Measurements from ENCODE around the gene TDRD3.

TDRD3 gene

DNA sequence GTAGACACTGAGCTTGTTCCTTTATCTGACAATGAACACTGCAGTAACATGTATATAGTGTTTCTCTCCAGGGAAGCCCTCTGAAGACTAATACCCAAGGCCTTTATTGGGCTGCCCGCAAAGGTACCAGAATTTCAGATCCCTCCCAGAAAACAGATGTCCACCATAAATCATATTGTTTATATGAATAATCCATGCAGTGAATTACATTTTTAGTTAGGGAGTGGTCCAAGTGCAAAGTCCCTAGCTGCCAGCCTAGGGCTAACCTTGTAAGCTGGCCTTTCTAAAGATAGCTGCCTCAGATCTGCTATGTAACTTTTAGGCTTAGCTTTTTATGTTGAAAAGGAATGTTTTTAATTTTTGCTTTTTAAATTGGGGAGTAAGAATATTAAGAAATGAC lies 44.7 kb downstream of the TDRD3 start:
- Histone ChIP-seq H3K27me3 (no peaks in the 10 kb centered on the region), H3K36me3 (no peaks in the 10 kb centered on the region), H3K4me1 (no peaks in the 10 kb centered on the region), H3K9me3 (no peaks in the 10 kb centered on the region; the same call in 1 of the 2 replicates), H3K4me3 (ENCODE audit: low read depth, low read length) (no peak overlapping the region)
- TF ChIP-seq, protein P1, sequence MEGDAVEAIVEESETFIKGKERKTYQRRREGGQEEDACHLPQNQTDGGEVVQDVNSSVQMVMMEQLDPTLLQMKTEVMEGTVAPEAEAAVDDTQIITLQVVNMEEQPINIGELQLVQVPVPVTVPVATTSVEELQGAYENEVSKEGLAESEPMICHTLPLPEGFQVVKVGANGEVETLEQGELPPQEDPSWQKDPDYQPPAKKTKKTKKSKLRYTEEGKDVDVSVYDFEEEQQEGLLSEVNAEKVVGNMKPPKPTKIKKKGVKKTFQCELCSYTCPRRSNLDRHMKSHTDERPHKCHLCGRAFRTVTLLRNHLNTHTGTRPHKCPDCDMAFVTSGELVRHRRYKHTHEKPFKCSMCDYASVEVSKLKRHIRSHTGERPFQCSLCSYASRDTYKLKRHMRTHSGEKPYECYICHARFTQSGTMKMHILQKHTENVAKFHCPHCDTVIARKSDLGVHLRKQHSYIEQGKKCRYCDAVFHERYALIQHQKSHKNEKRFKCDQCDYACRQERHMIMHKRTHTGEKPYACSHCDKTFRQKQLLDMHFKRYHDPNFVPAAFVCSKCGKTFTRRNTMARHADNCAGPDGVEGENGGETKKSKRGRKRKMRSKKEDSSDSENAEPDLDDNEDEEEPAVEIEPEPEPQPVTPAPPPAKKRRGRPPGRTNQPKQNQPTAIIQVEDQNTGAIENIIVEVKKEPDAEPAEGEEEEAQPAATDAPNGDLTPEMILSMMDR (IDR thresholded peaks at IDR 0.05; ENCODE audit: low read depth, low read length) = no peak
- DNase-seq = no peak

DNA sequence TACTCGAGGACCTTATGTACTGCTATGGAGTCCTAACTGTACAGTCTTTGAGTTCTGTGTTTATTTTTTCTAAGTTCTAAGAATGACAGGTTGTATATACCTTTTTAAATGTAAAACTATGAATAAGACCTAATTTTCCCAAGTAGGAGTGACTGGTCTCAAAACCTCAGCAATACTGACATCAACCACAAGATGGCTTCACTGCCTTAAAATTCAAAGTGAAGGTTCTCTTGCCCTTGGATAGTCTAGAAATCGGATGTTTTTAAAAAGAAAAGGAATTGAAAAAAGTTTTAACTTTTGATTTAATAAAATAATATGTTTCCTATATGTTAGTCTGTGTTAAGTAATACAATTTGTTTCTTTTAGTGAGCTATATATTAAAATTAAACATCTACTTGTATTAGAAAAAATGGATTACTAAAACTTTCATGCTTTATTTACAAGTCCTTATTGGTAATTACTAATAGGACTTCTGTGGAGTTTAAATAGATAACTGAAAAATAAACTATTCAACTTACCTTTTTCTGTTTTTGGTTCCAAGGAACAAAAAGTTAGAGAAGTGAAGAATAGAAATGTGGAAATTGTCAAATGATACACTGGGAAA lies 52.0 kb downstream of the TDRD3 start:
- H3K27me3 ChIP-seq = no peaks in the 10 kb centered on the region
- no peak overlapping the region for H3K4me3 ChIP-seq (ENCODE audit: low read depth, low read length)
- no peaks in the 10 kb centered on the region for H3K4me1 ChIP-seq
- H3K36me3 ChIP-seq = no peaks in the 10 kb centered on the region
- no peaks in the 10 kb centered on the region; the same call in 1 of the 2 replicates for H3K9me3 ChIP-seq
- TF ChIP-seq, protein P1 (IDR thresholded peaks at IDR 0.05; ENCODE audit: low read depth, low read length) = peak; percentile 82
- DNase-seq = peak; percentile 23

DNA sequence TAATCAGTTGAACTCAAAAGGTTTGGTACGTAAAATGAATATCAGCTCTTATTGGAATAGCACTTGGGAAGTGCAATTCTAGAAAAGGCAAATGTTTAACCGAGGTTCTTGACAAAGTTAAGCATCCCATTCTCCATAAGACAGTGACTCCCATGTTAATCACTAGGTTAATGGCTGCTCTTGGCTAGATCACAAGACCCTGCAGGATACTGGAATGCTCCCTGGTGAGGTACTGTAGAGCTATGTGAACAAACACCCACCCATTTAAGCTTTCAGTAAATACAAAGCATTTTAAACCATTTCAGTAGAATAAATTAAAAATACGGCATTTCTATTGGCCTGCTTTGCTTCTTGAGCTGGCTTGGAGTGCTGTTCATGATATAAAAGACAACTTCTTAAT lies 56.5 kb downstream of the TDRD3 start:
- TF ChIP-seq, protein P1 (IDR thresholded peaks at IDR 0.05; ENCODE audit: low read depth, low read length) = no peak
- DNase-seq = no peak
- no peaks in the 10 kb centered on the region; the same call in 1 of the 2 replicates for H3K9me3 ChIP-seq
- no peak overlapping the region for H3K4me3 ChIP-seq (ENCODE audit: low read depth, low read length)
- H3K36me3 ChIP-seq = 0 out of 2 replicates have a peak, but pooled peaks cover 3% of the 10 kb centered on the region
- no peaks in the 10 kb centered on the region for H3K27me3 ChIP-seq
- no peaks in the 10 kb centered on the region for H3K4me1 ChIP-seq

DNA sequence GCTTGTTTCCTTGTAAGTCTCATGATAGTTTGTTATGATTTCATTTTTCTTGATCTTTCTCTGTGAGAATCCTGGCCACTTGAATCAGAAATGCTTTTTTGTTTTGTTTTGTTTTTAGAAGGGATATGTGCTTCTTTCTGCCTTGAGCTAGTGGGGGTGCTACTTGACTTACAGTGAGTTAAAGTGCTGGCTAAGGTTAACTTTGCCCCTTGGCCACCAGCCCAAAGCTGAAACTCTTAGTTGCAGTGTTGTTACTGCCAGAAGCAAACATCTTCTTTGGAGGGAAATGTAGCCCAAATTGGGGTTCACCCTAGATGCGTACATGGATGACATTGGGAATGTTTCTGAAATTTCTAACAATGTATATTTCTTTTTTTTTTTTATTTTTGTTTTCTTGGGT lies 57.4 kb downstream of the TDRD3 start:
- no peak overlapping the region for H3K4me3 ChIP-seq (ENCODE audit: low read depth, low read length)
- H3K27me3 ChIP-seq = no peaks in the 10 kb centered on the region
- DNase-seq = no peak
- 0 out of 2 replicates have a peak, but pooled peaks cover 3% of the 10 kb centered on the region for H3K36me3 ChIP-seq
- TF ChIP-seq, protein P1 (IDR thresholded peaks at IDR 0.05; ENCODE audit: low read depth, low read length) = no peak
- no peaks in the 10 kb centered on the region; the same call in 1 of the 2 replicates for H3K9me3 ChIP-seq
- no peaks in the 10 kb centered on the region for H3K4me1 ChIP-seq

DNA sequence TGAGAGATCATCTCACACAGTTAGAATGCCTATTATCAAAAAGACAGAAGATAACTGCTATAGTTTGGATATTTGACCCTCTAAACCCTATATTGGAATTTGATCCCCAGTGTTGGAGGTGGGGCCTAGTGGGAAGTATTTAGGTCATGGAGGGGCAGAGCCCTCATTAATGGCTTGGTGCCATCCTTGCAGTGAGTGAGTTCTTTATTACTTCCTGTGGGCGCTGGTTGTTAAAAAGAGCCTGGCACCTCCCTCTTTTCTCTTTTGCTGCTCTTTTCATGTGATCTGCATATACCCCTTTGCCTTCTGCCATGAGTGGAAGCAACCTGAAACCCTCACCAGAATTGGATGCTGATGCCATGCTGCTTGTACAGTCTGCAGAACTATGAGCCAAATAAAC lies 66.8 kb downstream of the TDRD3 start:
- Histone ChIP-seq H3K4me1 (no peaks in the 10 kb centered on the region), H3K36me3 (peaks cover 5% of the 10 kb centered on the region; the same call in 1 of the 2 replicates), H3K9me3 (no peaks in the 10 kb centered on the region), H3K4me3 (ENCODE audit: low read depth, low read length) (no peak overlapping the region), H3K27me3 (no peaks in the 10 kb centered on the region)
- DNase-seq = no peak
- TF ChIP-seq, protein P1 (IDR thresholded peaks at IDR 0.05; ENCODE audit: low read depth, low read length) = no peak

DNA sequence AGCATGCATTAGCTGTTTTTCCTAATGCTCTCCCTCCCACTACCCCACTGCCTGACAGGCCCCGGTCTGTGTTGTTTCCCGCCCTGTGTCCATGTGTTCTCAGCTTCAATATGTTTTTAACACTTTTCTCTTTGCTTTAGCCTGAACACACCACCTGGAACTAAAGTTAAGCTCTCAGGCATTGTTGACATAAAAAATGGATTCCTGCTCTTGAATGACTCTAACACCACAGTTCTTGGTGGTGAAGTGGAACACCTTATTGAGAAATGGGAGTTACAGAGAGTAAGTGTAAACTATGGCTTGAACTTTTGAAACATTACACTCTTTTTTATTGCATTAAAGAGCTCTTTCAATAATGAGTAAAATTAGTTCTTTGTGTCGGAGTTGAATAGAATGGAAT lies 70.1 kb downstream of the TDRD3 start:
- Histone ChIP-seq H3K36me3 (peaks cover under 1% of the 10 kb centered on the region; the same call in 1 of the 2 replicates), H3K9me3 (no peaks in the 10 kb centered on the region), H3K27me3 (no peaks in the 10 kb centered on the region), H3K4me1 (no peaks in the 10 kb centered on the region), H3K4me3 (ENCODE audit: low read depth, low read length) (no peak overlapping the region)
- TF ChIP-seq, protein P1 (IDR thresholded peaks at IDR 0.05; ENCODE audit: low read depth, low read length) = no peak
- no peak for DNase-seq

All from BE2C (cell line).